H7 (cell line): ENCODE data around the gene GBA3. TPM values are rescaled to one million over a fixed set of nuclear protein-coding genes. Genes with fewer than 3 reads are reported as not detected.

Source experiments
- DNase-seq: peaks from one replicate; pipeline ENCODE4 v3.0.0; 2012
- H3K27me3 ChIP-seq: 2 replicates; pipeline ENCODE4 v1.6.0; 2011; ENCODE audit warnings: mild to moderate bottlenecking, low read length; ENCODE audit not compliant: control insufficient read depth, insufficient read depth
- H3K36me3 ChIP-seq: replicated peaks from 2 replicates; pipeline ENCODE4 v1.5.1; 2011; ENCODE audit warnings: low read length; ENCODE audit not compliant: control insufficient read depth, insufficient read depth
- H3K4me3 ChIP-seq: 2 replicates; pipeline ENCODE4 v1.5.1; 2011; ENCODE audit warnings: low read depth, mild to moderate bottlenecking, control low read depth, low read length, moderate library complexity; ENCODE audit not compliant: insufficient read depth
- total RNA-seq: library from RNA; depleted of rRNA; stranded (reverse); fragments of >200 nt; shearing (Covaris generic); gene quantifications from 2 replicates; pipeline ENCODE4 v1.2.3, GENCODE V29; 2014; rRNA removed

The GBA3 gene
- total RNA-seq = not detected in 2 replicates

DNA sequence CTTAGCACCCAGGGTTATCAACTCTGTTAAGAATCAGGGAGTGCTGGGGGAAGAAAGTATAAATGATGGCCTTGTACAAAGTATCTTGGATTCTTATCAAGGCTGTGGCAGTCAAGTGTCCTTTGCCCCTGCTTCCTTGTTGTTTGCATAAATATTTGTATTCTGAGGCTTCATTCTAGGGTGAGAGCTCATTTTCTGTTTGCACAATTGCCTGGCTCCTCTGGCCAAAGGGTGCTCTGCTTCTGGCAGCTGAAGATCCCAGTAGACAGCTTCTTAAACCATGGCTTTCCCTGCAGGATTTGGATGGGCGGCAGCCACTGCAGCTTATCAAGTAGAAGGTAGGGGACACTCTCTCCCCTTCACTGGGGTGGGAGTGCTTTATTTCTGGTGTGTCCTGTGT lies at the start of gene GBA3:
Gene GBA3 (plus strand): TSS at position 202 of the 400 bp plus-strand sequence.
- H3K36me3 ChIP-seq = no peaks in the 10 kb centered on the region
- H3K27me3 ChIP-seq = no peaks in the 10 kb centered on the region
- H3K4me3 ChIP-seq = no peak within 1 kb of the TSS
- no peak for DNase-seq

DNA sequence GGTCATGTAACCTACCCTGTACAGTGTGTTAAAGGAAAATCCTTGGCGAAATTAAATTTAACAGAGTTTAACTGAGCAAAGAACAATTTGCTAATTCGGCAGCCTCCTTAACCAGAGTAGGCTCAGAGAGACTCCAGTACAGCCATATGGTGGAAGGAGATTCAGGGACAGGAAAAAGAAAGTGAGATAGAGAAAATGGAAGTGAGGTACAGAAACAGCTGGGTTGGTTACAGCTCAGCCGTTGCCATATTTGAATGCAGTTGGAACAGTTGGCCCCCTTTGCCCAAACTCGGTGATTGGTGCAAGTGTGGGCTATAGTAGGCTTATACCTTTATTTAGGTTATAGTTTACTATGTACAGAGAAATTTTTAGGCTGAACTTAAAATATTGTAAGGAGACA lies 48.8 kb upstream of the GBA3 start:
- no peaks in the 10 kb centered on the region for H3K36me3 ChIP-seq
- DNase-seq = no peak
- H3K27me3 ChIP-seq = no peaks in the 10 kb centered on the region
- no peak overlapping the region for H3K4me3 ChIP-seq

DNA sequence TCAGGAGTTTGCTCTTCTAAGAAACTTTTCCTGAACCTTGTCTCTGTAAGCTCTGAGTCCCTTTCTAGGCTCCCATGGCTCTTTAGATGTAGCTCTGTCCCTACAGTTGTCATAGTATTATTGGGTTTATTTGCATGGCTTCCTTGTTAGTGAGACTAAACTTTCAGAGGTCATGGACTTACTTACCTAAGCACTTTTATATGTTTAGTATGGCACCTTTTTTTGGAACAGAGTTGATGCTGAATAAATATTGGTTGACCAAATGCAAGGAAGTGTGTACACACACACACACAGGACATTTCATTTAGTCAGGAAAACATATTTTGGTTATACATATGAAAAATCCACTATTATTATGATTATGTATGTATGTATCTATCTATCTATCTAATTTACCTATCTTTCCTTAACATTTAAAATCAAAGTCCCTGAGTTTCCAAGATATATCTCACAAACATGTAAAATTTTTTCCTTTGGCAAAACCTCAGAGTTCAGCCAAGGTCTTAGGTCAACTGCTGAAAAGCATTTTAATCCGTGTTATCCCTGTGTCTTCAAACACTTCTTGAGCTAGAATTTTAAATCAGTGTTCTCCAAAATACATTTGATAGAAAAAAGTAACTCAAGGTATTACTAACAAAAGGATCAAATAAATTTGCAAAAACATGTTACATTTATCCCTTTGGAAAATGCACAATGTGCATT lies 47.1 kb upstream of the GBA3 start:
- H3K36me3 ChIP-seq = no peaks in the 10 kb centered on the region
- H3K27me3 ChIP-seq = no peaks in the 10 kb centered on the region
- DNase-seq = no peak

DNA sequence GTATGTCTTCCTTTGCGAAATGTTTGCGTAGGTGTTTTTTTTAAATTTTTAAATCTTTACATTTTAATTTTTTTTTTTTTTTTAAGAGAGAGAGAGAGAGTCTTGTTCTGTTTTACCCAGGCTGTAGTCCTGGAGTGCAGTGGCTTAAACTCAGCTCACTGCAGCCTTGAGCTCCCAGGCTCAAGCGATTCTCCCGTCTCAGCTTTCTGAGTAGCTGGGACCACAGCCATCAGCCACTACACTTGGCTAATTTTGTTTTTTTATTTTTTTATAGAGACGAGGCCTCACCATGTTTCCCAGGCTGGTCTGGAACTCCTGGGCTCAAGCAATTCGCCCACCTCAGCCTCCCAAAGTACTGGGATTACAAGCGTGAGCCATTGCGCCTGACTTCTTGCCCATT lies 43.7 kb upstream of the GBA3 start:
- Histone ChIP-seq H3K27me3 (no peaks in the 10 kb centered on the region), H3K4me3 (no peak overlapping the region), H3K36me3 (no peaks in the 10 kb centered on the region)
- no peak for DNase-seq

More for the DNA sequence above, 47.1 kb upstream of the GBA3 start:
- no peak overlapping the region for H3K4me3 ChIP-seq

DNA sequence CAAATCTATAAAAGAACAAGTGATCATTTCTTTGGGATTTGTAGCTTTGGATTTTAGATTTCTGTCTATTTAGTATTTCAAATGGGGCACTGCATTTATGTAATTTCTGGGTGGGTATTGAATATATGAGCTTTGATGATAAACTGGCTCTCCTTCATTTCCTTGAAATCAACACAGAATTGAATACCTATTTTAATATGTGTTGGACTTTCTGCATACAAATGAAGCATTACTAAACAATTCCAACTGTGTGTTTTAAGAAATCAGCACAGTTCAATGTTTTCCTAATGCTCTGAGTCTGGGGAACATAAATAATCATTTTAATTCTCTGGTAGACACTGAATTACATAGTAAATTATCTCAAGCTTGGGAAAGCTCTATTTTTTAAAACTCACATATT lies 42.0 kb upstream of the GBA3 start:
- H3K36me3 ChIP-seq = no peaks in the 10 kb centered on the region
- no peak overlapping the region for H3K4me3 ChIP-seq
- DNase-seq = no peak
- H3K27me3 ChIP-seq = no peaks in the 10 kb centered on the region

DNA sequence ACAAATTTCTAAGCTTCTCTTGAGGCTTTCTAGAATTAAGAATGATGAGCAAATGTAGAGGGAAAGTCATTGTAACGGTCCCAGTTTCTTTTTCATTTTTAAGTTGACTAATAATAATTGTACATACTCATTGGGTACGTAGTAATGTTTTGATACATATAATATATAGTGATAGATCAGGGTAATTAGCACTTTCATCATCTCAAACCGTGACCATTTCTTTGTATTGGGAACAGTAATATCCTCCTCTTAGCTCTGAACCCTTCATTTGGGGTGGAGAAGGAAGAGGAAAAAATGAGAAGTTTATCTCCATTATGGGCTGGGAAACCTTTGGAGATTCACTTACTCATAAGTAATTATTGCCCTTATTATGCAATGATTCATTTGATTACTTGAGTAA lies 39.0 kb upstream of the GBA3 start:
- Histone ChIP-seq H3K27me3 (no peaks in the 10 kb centered on the region), H3K36me3 (no peaks in the 10 kb centered on the region), H3K4me3 (no peak overlapping the region)
- no peak for DNase-seq

DNA sequence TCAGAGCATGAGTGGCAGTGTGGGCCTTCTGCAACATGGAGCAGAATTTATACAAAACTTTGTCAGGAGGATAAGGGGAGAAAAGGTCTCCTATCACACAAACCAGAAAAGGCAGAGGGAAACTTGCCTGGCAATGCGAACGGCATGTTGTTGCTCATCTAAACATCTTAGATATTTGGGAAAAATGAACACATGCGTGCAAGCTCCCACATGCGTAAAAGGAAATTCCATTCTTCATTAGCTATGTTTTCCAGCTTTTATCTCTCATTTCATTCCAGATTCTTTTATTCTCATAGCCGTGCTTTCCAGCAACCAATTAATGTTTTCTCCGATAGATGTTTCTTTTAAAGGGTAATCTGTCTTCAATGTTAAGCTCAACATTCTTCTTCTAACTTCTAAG lies 31.3 kb upstream of the GBA3 start:
- H3K36me3 ChIP-seq = no peaks in the 10 kb centered on the region
- no peak overlapping the region for H3K4me3 ChIP-seq
- no peak for DNase-seq
- no peaks in the 10 kb centered on the region for H3K27me3 ChIP-seq

DNA sequence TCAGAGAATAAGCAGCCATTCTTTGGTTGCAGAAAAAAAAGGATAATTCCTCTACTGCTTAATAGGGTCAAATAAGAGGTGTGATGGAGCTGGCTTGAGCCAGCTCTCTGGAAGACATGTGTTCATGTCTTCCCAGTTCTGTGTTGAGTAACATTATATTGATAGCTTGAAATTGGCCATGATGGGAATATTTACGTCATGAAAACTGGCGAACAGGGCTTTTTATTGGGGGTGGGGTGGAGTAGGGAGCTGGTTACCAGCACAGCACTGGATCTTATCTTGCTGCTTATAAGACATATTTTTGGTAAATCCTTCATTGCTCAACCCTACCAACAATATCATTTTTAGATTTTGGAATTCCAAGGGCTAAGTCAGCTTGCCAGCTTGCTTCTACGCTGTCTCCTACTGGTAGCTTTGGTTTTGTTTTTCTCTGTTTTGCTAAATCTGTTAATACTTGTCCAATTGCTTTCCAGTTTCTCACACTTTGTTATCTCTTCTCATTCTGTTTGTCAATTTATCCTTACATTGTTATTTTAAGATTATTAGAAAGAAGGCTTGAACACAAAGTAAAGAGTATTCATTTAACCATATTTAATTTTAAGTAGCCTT lies 25.3 kb upstream of the GBA3 start:
- Histone ChIP-seq H3K36me3 (no peaks in the 10 kb centered on the region), H3K4me3 (no peak overlapping the region), H3K27me3 (no peaks in the 10 kb centered on the region)
- DNase-seq = no peak

DNA sequence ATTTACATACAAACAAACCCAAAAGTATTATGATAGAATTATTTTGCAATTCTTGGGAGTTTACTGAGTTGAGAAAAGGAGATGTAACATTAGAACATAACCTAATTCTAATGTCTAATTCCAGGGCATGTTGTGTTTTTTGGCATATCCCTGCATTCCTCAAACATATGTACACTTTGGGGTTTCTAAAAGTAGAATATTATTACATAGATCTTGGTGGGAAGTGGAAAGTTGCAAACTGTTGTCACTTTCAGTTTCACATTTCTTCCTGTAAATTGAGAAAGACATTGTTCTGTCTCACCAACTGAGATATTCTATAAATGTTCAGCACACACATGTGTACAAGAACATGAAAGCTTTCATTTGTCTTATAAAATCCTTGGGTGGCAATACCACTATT lies 24.4 kb upstream of the GBA3 start:
- H3K4me3 ChIP-seq = no peak overlapping the region
- DNase-seq = no peak
- H3K36me3 ChIP-seq = no peaks in the 10 kb centered on the region
- H3K27me3 ChIP-seq = no peaks in the 10 kb centered on the region

DNA sequence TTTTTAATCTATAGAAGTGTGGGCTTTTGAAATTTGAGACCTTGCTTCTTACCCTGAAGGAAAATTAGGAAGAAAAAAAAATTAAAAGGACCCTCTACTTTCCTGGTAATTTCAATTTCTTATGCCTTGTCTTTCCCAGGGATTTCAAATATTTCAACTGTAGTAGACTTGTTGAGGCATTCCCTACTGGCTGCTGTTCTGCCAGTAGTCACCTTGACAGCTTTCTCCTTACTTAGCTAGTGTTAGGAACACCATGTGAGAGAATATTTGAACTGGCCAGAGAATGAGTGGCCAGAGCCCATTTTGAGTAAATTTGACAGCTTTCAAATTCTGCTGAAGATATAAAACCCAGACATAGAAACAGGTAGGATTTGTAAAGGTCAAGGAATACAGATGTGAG lies 24.0 kb upstream of the GBA3 start:
- no peak for DNase-seq
- H3K27me3 ChIP-seq = no peaks in the 10 kb centered on the region
- no peak overlapping the region for H3K4me3 ChIP-seq
- no peaks in the 10 kb centered on the region for H3K36me3 ChIP-seq

DNA sequence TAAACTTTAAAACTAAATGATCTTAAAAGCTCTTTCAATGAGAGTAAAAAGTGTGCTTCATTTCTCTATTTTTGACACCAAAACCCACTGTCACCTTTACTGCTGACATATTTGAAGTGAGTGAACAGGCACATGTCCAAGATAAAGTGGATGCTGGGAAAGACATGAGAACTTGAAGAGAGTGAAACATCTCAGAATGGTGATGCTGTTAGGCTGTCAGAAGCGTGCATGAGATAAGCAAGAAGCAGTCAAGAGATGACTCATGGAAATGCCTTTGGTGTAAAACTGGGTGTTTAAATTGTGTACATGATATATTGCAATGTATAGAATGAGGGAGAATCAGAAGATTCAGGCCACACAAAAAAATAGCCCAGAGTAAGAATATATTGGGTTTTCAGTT lies 21.8 kb upstream of the GBA3 start:
- H3K27me3 ChIP-seq = no peaks in the 10 kb centered on the region
- no peak for DNase-seq

DNA sequence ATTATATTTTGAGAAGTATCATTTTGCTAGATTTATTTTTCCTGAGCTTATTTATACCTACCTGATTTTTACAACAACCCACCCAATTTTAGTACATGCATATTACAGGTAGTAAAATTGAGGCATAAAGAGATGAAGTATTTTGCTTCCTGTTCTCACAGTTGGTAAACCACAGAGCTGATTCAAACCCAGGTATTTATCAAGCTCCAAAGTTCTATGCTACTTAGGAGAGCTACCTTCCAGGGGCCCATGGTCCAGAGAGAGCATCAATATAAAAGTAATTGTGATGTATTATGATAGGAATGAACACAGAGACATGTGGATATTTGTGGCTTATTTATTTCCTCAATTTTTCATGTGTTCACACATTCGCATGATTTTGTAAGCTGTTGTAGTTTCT lies 20.2 kb upstream of the GBA3 start:
- Histone ChIP-seq H3K4me3 (no peak overlapping the region), H3K36me3 (no peaks in the 10 kb centered on the region), H3K27me3 (no peaks in the 10 kb centered on the region)
- no peak for DNase-seq

More for the DNA sequence above, 21.8 kb upstream of the GBA3 start:
- H3K4me3 ChIP-seq = no peak overlapping the region
- H3K36me3 ChIP-seq = no peaks in the 10 kb centered on the region

DNA sequence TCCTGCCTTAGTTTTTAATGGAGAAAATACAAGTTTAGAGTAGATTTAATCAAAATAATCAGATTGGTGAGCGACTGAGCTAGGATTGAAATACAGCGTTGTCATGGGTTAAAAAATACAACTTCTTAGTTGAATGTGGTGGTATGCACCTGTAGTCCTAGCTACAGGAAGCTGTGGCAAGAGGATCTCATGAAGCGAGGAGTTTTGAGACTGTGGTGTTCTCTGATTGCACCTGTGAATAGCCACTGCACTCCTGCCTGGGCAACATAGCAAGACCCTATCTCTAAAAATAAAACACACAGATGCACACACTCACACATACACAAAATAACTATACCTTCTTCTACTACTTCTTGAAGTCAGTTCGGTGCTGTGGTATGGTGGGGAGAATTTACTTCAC lies 19.8 kb upstream of the GBA3 start:
- no peaks in the 10 kb centered on the region for H3K36me3 ChIP-seq
- DNase-seq = no peak
- no peak overlapping the region for H3K4me3 ChIP-seq
- no peaks in the 10 kb centered on the region for H3K27me3 ChIP-seq

DNA sequence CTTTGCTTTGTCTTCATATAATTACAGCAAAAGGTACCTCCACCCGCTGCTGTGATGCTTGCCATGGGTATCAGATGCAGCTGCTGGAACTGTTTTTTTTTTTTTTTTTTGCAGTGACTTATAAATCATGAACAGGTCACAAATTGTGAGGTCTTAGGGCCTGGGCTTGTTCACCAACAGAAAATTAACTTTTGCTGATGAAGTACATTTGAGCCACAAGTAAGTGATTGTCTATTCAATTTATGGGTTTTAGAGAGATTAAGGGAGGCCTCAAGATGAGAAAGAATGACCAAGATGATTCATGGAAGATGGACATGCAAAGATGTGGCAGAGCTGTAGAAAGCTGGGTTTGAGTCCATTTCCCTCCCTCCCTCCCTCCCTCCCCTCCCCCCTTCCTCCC lies 18.0 kb upstream of the GBA3 start:
- DNase-seq = no peak
- H3K27me3 ChIP-seq = no peaks in the 10 kb centered on the region
- H3K36me3 ChIP-seq = no peaks in the 10 kb centered on the region
- H3K4me3 ChIP-seq = no peak overlapping the region

DNA sequence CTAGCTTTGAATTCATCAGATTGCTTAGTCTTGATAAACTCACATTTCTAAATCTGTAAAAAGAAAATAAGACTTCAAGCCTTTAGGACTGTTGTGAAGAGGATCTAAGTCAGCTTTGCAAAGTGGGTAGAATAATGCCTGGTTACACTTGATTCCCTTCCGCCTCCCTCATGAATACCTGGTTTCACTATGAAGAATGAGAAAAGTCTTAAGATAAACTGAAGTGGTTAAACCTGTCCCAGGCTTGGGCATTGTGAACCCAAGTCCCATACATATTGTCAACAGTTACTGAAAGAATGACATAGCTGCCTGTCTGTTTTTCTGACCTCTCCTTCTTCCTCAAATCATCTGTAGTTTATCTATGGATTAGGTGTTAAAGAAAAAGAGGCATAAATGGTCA lies 16.7 kb upstream of the GBA3 start:
- H3K27me3 ChIP-seq = no peaks in the 10 kb centered on the region
- no peak for DNase-seq
- H3K36me3 ChIP-seq = no peaks in the 10 kb centered on the region
- no peak overlapping the region for H3K4me3 ChIP-seq
